Esophagus squamous epithelium (tissue), 4 donors: ENCODE data around the gene DNM3.

Source experiments
- POLR2A ChIP-seq, 4 donors: fragments of 450-650 bp; IDR thresholded peaks; one replicate each; pipeline ENCODE4 v1.6.1; 2017; ENCODE audit warnings: antibody characterized with exemption in 4 of 4, mild to moderate bottlenecking in 4 of 4, moderate library complexity in 3 of 4
- TF ChIP-seq, protein P1 (sequence below), 6 experiments: fragments of 450-650 bp in 4 of 6; fragments of 200-600 bp in 2 of 6; sonication (generic) in 2 of 6; IDR thresholded peaks; one replicate each; pipeline ENCODE4 v1.5.1; 2016 to 2019; ENCODE audit warnings: antibody characterized with exemption in 6 of 6, mild to moderate bottlenecking in 4 of 6, moderate library complexity in 4 of 6

DNA sequence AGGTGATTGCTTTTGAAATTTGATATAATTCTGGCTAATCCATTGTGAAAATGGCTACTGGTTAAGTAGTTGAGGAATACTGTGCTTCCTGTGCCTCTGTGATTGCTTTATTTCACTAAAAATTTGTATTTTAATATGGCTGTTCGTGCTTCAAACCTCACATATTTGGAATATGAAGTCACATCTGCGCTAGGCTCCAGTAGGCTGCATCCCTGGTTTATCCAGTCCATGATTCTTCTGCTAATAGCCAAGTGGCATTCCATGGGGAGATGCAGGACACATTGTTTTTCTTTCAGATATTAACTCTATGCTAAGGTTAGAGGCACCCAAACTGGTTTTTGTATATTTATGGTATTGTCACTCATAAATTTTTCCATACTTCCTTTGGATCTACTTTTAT, 25.9 kb downstream of the DNM3 start:
- TF ChIP-seq POLR2A (IDR thresholded peaks at IDR 0.05): no peak
- TF ChIP-seq, protein P1, sequence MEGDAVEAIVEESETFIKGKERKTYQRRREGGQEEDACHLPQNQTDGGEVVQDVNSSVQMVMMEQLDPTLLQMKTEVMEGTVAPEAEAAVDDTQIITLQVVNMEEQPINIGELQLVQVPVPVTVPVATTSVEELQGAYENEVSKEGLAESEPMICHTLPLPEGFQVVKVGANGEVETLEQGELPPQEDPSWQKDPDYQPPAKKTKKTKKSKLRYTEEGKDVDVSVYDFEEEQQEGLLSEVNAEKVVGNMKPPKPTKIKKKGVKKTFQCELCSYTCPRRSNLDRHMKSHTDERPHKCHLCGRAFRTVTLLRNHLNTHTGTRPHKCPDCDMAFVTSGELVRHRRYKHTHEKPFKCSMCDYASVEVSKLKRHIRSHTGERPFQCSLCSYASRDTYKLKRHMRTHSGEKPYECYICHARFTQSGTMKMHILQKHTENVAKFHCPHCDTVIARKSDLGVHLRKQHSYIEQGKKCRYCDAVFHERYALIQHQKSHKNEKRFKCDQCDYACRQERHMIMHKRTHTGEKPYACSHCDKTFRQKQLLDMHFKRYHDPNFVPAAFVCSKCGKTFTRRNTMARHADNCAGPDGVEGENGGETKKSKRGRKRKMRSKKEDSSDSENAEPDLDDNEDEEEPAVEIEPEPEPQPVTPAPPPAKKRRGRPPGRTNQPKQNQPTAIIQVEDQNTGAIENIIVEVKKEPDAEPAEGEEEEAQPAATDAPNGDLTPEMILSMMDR (IDR thresholded peaks at IDR 0.05): no peak
